ENCODE measurements around the gene GJB5.

GRCh38 chr1:34726861-34727260 lies 28.0 kb upstream of the GJB5 start:
- TF ChIP-seq, protein P1, sequence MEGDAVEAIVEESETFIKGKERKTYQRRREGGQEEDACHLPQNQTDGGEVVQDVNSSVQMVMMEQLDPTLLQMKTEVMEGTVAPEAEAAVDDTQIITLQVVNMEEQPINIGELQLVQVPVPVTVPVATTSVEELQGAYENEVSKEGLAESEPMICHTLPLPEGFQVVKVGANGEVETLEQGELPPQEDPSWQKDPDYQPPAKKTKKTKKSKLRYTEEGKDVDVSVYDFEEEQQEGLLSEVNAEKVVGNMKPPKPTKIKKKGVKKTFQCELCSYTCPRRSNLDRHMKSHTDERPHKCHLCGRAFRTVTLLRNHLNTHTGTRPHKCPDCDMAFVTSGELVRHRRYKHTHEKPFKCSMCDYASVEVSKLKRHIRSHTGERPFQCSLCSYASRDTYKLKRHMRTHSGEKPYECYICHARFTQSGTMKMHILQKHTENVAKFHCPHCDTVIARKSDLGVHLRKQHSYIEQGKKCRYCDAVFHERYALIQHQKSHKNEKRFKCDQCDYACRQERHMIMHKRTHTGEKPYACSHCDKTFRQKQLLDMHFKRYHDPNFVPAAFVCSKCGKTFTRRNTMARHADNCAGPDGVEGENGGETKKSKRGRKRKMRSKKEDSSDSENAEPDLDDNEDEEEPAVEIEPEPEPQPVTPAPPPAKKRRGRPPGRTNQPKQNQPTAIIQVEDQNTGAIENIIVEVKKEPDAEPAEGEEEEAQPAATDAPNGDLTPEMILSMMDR (IDR thresholded peaks at IDR 0.05; ENCODE audit: low read length): no peak
- no peak for TF ChIP-seq EZH2 (IDR thresholded peaks at IDR 0.05; ENCODE audit: borderline replicate concordance, low read length)

Data from OCI-LY1 (cell line).